ENCODE results near the gene HLA-G. TPM values are rescaled to one million over a fixed set of nuclear protein-coding genes. Genes with fewer than 3 reads are reported as not detected.

The HLA-G gene
- total RNA-seq, 1 donor from 2014 or later = not detected

DNA sequence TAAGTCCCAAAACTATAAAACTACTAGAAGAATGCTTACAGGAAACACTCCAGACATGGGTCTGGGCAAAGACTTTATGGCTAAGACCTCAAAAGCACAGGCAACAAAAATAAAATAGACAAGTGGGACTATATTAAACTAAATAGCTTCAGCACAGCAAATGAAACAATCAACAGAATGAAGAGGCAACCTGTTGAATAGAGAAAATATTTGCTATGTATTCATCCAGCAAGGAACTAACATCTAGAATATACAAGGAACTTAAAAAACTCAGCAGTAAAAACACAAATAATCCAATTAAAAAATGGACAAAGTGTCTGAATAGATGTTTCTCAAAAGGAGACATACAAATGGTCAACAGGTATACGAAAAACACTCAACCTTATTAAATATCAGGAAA is 30.4 kb downstream of the HLA-G start:
- no peaks in the 10 kb centered on the region for H3K4me1 ChIP-seq
- no peaks in the 10 kb centered on the region for H3K36me3 ChIP-seq
- no peak overlapping the region for H3K27ac ChIP-seq (replicated peaks)
- no peak for DNase-seq
- H3K9me3 ChIP-seq (replicated peaks) = no peaks in the 10 kb centered on the region
- H3K4me3 ChIP-seq = no peak overlapping the region
- peaks cover 42% of the 10 kb centered on the region for H3K27me3 ChIP-seq (ENCODE audit: low read depth)
- intact Hi-C loops (cut with micrococcal nuclease) = no loop called here
- no peak for TF ChIP-seq CTCF (IDR thresholded peaks at IDR 0.05; ENCODE audit: borderline replicate concordance)

GRCh38 chr6:29861521-29862255 is 34.1 kb downstream of the HLA-G start:
- peaks cover 55% of the 10 kb centered on the region for H3K27me3 ChIP-seq (ENCODE audit: low read depth)
- DNase-seq = no peak
- no peaks in the 10 kb centered on the region for H3K36me3 ChIP-seq
- H3K27ac ChIP-seq (replicated peaks) = no peak overlapping the region
- no peaks in the 10 kb centered on the region for H3K9me3 ChIP-seq (replicated peaks)
- intact Hi-C loops (cut with micrococcal nuclease) = no loop called here
- no peaks in the 10 kb centered on the region for H3K4me1 ChIP-seq
- no peak overlapping the region for H3K4me3 ChIP-seq
- no peak for TF ChIP-seq CTCF (IDR thresholded peaks at IDR 0.05; ENCODE audit: borderline replicate concordance)

DNA sequence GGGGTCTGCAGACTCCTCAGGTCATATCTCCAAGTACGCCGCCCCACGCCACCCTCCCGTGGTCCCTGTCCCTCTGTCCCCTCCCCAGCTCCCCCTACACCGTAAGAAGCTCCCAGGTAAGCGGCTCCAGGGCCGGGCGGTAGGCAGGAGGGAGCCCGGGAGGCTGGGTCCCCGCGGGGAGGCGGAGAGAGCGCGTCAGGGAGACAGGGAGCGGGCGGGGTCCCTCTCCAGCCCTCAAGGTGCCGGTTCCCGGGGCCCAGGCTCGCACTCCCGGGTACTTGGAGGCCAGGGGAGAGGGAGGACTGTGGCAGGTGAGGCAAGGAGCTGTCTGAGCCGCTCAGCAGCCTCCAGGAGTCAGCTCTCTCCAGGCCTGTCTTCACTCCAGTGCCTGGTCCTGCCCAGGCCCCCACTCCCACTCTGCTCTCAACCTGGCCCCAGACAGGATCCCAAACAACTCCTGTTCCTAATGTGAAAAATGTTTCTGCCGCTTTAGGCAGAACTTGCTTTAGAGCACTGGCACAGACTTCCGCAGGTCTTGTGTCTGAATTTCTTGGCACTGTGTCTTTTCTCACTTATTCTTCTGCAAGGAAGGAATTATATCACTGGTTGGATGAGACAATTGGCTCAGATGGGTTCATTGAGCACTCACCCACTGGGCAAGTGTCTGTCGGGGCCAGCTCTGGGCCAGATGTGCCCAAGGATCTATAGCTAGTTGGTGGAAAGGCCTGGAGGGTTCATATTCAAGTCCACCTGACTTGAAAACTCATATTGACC is 36.6 kb downstream of the HLA-G start:
- no peaks in the 10 kb centered on the region for H3K9me3 ChIP-seq (replicated peaks)
- no peak overlapping the region for H3K27ac ChIP-seq (replicated peaks)
- TF ChIP-seq CTCF (IDR thresholded peaks at IDR 0.05; ENCODE audit: borderline replicate concordance) = no peak
- intact Hi-C loops (cut with micrococcal nuclease) = no loop called here
- peaks cover 56% of the 10 kb centered on the region for H3K27me3 ChIP-seq (ENCODE audit: low read depth)
- H3K4me3 ChIP-seq = no peak overlapping the region
- DNase-seq = no peak
- no peaks in the 10 kb centered on the region for H3K36me3 ChIP-seq
- H3K4me1 ChIP-seq = no peaks in the 10 kb centered on the region

- Histone ChIP-seq H3K36me3 (no peaks in the 10 kb centered on the region), H3K4me3 (no peak overlapping the region), H3K27me3 (ENCODE audit: low read depth) (peaks cover 54% of the 10 kb centered on the region), H3K27ac (replicated peaks) (no peak overlapping the region), H3K9me3 (replicated peaks) (no peaks in the 10 kb centered on the region), H3K4me1 (no peaks in the 10 kb centered on the region)
- TF ChIP-seq CTCF (IDR thresholded peaks at IDR 0.05; ENCODE audit: borderline replicate concordance) = no peak
- no peak for DNase-seq
- intact Hi-C loops (cut with micrococcal nuclease) = no loop called here
Observed at GRCh38 chr6:29865631-29866030, 38.0 kb downstream of the HLA-G start.

GRCh38 chr6:29870104-29870503 is 42.5 kb downstream of the HLA-G start:
- no peak for TF ChIP-seq CTCF (IDR thresholded peaks at IDR 0.05; ENCODE audit: borderline replicate concordance)
- Histone ChIP-seq H3K4me1 (no peaks in the 10 kb centered on the region), H3K9me3 (replicated peaks) (no peaks in the 10 kb centered on the region), H3K4me3 (no peak overlapping the region), H3K27me3 (ENCODE audit: low read depth) (peaks cover 13% of the 10 kb centered on the region), H3K27ac (replicated peaks) (no peak overlapping the region), H3K36me3 (no peaks in the 10 kb centered on the region)
- no peak for DNase-seq
- intact Hi-C loops (cut with micrococcal nuclease) = no loop called here

All from left ventricle myocardium inferior (tissue), 1 donor.